ENCODE results near the gene CORO1C.

DNA sequence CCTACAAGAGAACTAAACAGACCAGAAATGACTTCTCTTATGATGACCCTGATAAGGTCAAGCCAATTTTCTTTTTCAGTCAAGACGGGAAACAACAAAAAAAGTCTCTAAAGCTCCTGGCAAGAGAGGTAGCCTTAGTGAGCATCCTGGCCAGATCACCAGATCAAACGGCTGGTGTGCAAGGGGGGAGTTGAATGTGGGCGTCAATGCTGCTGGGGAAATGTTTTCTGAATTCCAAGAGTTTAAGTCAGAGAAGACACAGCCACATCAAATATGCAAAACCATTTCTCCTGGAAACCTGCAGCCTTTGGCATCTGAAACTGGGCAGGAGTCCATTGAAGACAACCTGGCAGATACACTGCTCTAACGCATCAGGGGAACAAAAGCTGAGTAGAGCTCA, 81.6 kb downstream of the CORO1C start:
- TF ChIP-seq POLR2A (IDR thresholded peaks at IDR 0.05; ENCODE audit: low read length) (no peak), RCOR1 (IDR thresholded peaks at IDR 0.05; ENCODE audit: low read depth, low read length) (no peak), MAFK (IDR thresholded peaks at IDR 0.05; ENCODE audit: partially characterized antibody) (no peak)
- TF ChIP-seq, protein P1, sequence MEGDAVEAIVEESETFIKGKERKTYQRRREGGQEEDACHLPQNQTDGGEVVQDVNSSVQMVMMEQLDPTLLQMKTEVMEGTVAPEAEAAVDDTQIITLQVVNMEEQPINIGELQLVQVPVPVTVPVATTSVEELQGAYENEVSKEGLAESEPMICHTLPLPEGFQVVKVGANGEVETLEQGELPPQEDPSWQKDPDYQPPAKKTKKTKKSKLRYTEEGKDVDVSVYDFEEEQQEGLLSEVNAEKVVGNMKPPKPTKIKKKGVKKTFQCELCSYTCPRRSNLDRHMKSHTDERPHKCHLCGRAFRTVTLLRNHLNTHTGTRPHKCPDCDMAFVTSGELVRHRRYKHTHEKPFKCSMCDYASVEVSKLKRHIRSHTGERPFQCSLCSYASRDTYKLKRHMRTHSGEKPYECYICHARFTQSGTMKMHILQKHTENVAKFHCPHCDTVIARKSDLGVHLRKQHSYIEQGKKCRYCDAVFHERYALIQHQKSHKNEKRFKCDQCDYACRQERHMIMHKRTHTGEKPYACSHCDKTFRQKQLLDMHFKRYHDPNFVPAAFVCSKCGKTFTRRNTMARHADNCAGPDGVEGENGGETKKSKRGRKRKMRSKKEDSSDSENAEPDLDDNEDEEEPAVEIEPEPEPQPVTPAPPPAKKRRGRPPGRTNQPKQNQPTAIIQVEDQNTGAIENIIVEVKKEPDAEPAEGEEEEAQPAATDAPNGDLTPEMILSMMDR (IDR thresholded peaks at IDR 0.05) = no peak
- TF ChIP-seq, protein P2, sequence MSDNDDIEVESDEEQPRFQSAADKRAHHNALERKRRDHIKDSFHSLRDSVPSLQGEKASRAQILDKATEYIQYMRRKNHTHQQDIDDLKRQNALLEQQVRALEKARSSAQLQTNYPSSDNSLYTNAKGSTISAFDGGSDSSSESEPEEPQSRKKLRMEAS (IDR thresholded peaks at IDR 0.05) = no peak
